HEK293 (cell line): ENCODE data around the gene PTDSS2.

Experiments used
- CTCF ChIA-PET: fragments of 350-600 bp; formaldehyde crosslinking; extraction: SDS; loops from one replicate; lab custom pipeline; 2021; ENCODE audit warnings: antibody characterized with exemption; lab: Yijun Ruan, JAX
- POLR2A ChIA-PET: fragments of 300-600 bp; formaldehyde crosslinking; extraction: SDS; loops from one replicate; lab custom pipeline; 2020; ENCODE audit warnings: antibody characterized with exemption, inconsistent platforms; lab: Yijun Ruan, JAX
- H3K27ac ChIP-seq: fragments of 200-500 bp; sonication (Bioruptor generic); 2 replicates; pipeline ENCODE4 v1.5.1; 2014; ENCODE audit warnings: low read depth, low read length, control low read depth, inconsistent platforms; ENCODE audit errors: extremely low read depth
- H3K36me3 ChIP-seq, 2 experiments: fragments of 200-500 bp in 1 of 2; sonication (Bioruptor generic) in 1 of 2; 1 replicate in 1 of 2; 2 replicates in 1 of 2; pipeline ENCODE4 v1.5.1; 2014 to 2017; ENCODE audit warnings: inconsistent platforms in 2 of 2, low read length in 2 of 2; ENCODE audit not compliant: control insufficient read depth in 2 of 2, insufficient read depth in 1 of 2
- H3K4me1 ChIP-seq: fragments of 200-500 bp; sonication (Bioruptor generic); 2 replicates; pipeline ENCODE4 v1.5.1; 2014; ENCODE audit warnings: mild to moderate bottlenecking, low read length, inconsistent platforms; ENCODE audit not compliant: control insufficient read depth, insufficient read depth
- H3K4me3 ChIP-seq: 2 replicates; pipeline ENCODE4 v1.5.1; 2011; ENCODE audit warnings: low read depth, mild to moderate bottlenecking, control low read depth, low read length, moderate library complexity
- H3K9me3 ChIP-seq: fragments of 200-500 bp; sonication (Bioruptor generic); 2 replicates; pipeline ENCODE4 v1.5.1; 2014; ENCODE audit warnings: low read depth, low read length, inconsistent platforms; ENCODE audit not compliant: control insufficient read depth, insufficient read depth
- GLI2 ChIP-seq: fragments of 450-650 bp; formaldehyde crosslinking; IDR thresholded peaks from 2 replicates; pipeline ENCODE4; 2017; ENCODE audit warnings: missing biosample characterization, missing genetic modification characterization, low read depth, borderline replicate concordance
- SP3 ChIP-seq: fragments of 450-650 bp; formaldehyde crosslinking; IDR thresholded peaks from 2 replicates; pipeline ENCODE4 v1.5.1; 2016; ENCODE audit warnings: missing biosample characterization, missing genetic modification characterization
- ZBTB10 ChIP-seq: fragments of 450-650 bp; formaldehyde crosslinking; IDR thresholded peaks from 2 replicates; pipeline ENCODE4 v1.5.1; 2016; ENCODE audit warnings: missing biosample characterization, missing genetic modification characterization
- ZBTB6 ChIP-seq: fragments of 450-650 bp; formaldehyde crosslinking; IDR thresholded peaks from 2 replicates; pipeline ENCODE4 v1.5.1; 2017; ENCODE audit warnings: missing biosample characterization, missing genetic modification characterization
- ZEB2 ChIP-seq: fragments of 450-650 bp; formaldehyde crosslinking; IDR thresholded peaks from 2 replicates; pipeline ENCODE4 v1.5.1; 2016; ENCODE audit warnings: missing biosample characterization, missing genetic modification characterization
- ZNF112 ChIP-seq: fragments of 450-650 bp; formaldehyde crosslinking; IDR thresholded peaks from 2 replicates; pipeline ENCODE4 v1.5.0; 2017; ENCODE audit warnings: missing biosample characterization, missing genetic modification characterization
- ZNF121 ChIP-seq: fragments of 450-650 bp; formaldehyde crosslinking; IDR thresholded peaks from 2 replicates; pipeline ENCODE4 v1.5.1; 2016; ENCODE audit warnings: missing biosample characterization, missing genetic modification characterization
- ZNF16 ChIP-seq: fragments of 450-650 bp; formaldehyde crosslinking; IDR thresholded peaks from 2 replicates; pipeline ENCODE4 v1.5.1; 2016; ENCODE audit warnings: low read depth, missing biosample characterization, missing genetic modification characterization
- ZNF169 ChIP-seq: fragments of 450-650 bp; formaldehyde crosslinking; IDR thresholded peaks from 2 replicates; pipeline ENCODE4 v1.5.1; 2016; ENCODE audit warnings: missing biosample characterization, missing genetic modification characterization
- ZNF214 ChIP-seq: fragments of 450-650 bp; formaldehyde crosslinking; IDR thresholded peaks from 2 replicates; pipeline ENCODE4 v1.5.1; 2017; ENCODE audit warnings: missing biosample characterization, mild to moderate bottlenecking, missing genetic modification characterization, borderline replicate concordance
- ZNF26 ChIP-seq: fragments of 450-650 bp; formaldehyde crosslinking; IDR thresholded peaks from 2 replicates; pipeline ENCODE4 v1.5.1; 2016; ENCODE audit warnings: missing biosample characterization, missing genetic modification characterization
- ZNF514 ChIP-seq: fragments of 450-650 bp; formaldehyde crosslinking; IDR thresholded peaks from 2 replicates; pipeline ENCODE4 v1.5.1; 2016; ENCODE audit warnings: missing biosample characterization, missing genetic modification characterization
- ZNF560 ChIP-seq: fragments of 450-650 bp; formaldehyde crosslinking; IDR thresholded peaks from 2 replicates; pipeline ENCODE4 v1.5.1; 2017; ENCODE audit warnings: missing biosample characterization, missing genetic modification characterization, borderline replicate concordance
- ZNF610 ChIP-seq: fragments of 450-650 bp; formaldehyde crosslinking; IDR thresholded peaks from 2 replicates; pipeline ENCODE4 v1.5.1; 2016; ENCODE audit warnings: missing biosample characterization, missing genetic modification characterization, borderline replicate concordance
- ZNF624 ChIP-seq: fragments of 450-650 bp; formaldehyde crosslinking; IDR thresholded peaks from 2 replicates; pipeline ENCODE4 v1.5.1; 2017; ENCODE audit warnings: missing biosample characterization, missing genetic modification characterization
- ZNF664 ChIP-seq: fragments of 450-650 bp; formaldehyde crosslinking; IDR thresholded peaks from 2 replicates; pipeline ENCODE4 v1.5.1; 2016; ENCODE audit warnings: missing biosample characterization, missing genetic modification characterization
- ZNF768 ChIP-seq: fragments of 450-650 bp; formaldehyde crosslinking; IDR thresholded peaks from 2 replicates; pipeline ENCODE4 v1.5.1; 2018; ENCODE audit warnings: missing biosample characterization, mild to moderate bottlenecking, missing genetic modification characterization
- ZNF792 ChIP-seq: fragments of 450-650 bp; formaldehyde crosslinking; IDR thresholded peaks from 2 replicates; pipeline ENCODE4 v1.5.1; 2016; ENCODE audit warnings: missing biosample characterization, missing genetic modification characterization
- TF ChIP-seq, protein P1 (sequence below): fragments of 450-650 bp; formaldehyde crosslinking; IDR thresholded peaks from 2 replicates; pipeline ENCODE4 v1.5.1; 2016; ENCODE audit warnings: missing biosample characterization, missing genetic modification characterization

PTDSS2 gene

DNA sequence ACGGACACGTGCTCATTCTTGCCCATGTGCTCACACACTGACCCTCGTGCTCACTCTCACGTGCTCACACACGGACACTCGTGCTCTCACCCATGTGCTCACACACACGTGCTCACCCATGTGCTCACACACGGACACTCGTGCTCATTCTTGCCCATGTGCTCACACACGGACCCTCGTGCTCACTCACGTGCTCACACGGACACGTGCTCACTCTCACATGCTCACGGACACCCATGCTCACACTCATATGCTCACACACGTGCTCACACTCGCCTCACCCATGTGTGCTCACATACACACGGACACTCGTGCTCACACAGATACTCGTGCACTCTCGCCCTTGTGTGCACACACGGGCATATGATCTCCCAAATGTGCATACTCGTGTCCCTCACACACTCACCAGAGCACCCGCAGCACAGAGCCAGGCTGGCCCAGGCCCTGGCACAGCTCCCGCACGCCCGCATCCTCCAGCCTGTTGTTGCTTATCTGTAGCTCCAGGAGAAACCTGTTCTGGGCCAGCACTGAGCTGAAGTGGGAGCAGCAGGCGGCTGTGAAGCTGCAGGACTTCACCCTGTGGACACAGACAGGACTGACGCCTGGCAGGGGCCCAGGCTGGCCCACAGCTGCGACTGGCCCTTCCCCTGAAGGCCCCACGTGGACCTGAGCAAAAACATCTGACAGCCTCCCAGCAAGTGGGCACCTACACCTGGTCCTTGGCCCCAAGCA is 47.7 kb downstream of the PTDSS2 start:
- Histone ChIP-seq H3K4me3 (no peak overlapping the region), H3K4me1 (no peaks in the 10 kb centered on the region), H3K9me3 (no peaks in the 10 kb centered on the region)
- ChIA-PET CTCF (no interaction called here), POLR2A (interaction anchor here (1.0 kb wide), 1 partner anchor 9 kb away, joined by 5 read pairs; the partner anchor contains the start of gene RNH1)
- TF ChIP-seq ZNF16 (no peak), ZEB2 (tag by site-specific recombination) (no peak), GLI2 (tag by site-specific recombination) (no peak), ZNF514 (no peak), SP3 (tag by site-specific recombination) (no peak), ZNF214 (tag by site-specific recombination) (no peak), ZBTB10 (tag by site-specific recombination) (no peak), ZNF121 (tag by site-specific recombination) (no peak), ZNF664 (tag by site-specific recombination) (no peak), ZBTB6 (no peak), ZNF792 (tag by site-specific recombination) (no peak), ZNF624 (tag by site-specific recombination) (no peak), ZNF112 (tag by site-specific recombination) (no peak), ZNF26 (no peak), ZNF768 (tag by site-specific recombination) (no peak), ZNF560 (tag by site-specific recombination) (no peak), ZNF169 (tag by site-specific recombination) (no peak), ZNF610 (tag by site-specific recombination) (no peak)
- TF ChIP-seq, protein P1, sequence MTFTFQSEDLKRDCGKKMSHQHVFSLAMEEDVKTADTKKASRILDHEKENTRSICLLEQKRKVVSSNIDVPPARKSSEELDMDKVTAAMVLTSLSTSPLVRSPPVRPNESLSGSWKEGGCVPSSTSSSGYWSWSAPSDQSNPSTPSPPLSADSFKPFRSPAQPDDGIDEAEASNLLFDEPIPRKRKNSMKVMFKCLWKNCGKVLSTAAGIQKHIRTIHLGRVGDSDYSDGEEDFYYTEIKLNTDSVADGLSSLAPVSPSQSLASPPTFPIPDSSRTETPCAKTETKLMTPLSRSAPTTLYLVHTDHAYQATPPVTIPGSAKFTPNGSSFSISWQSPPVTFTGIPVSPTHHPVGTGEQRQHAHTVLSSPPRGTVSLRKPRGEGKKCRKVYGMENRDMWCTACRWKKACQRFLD (tag by site-specific recombination): no peak
- TF ChIP-seq, all 188 proteins: peak for 0
- H3K27ac ChIP-seq: no peak overlapping the region
- peaks cover 0 to 89% of the 10 kb centered on the region in 2 experiments; a peak in 1 of 3 replicates for H3K36me3 ChIP-seq
